HuH-7.5 (cell line): ENCODE data around the gene PILRA.
A peak's percentile ranks its signal among the peaks of the same experiment; 100 is the strongest.
"Not testable (repeated sequence)": the region's sequence is repeated elsewhere in the genome, so short reads cannot be mapped to it uniquely, and the experiment has no call there.

ENCODE experiments used
- DNase-seq: peaks from one replicate; pipeline ENCODE4 v3.0.0; 2011; ENCODE audit warnings: low spot score

The PILRA gene

GRCh38 chr7:100434297-100435144, 61.2 kb downstream of the PILRA start:
- no peak for DNase-seq

- peak; percentile 58 for DNase-seq
These were observed 62.4 kb downstream of the PILRA start for GRCh38 chr7:100435401-100436304.

- DNase-seq = no peak
These were observed 64.1 kb downstream of the PILRA start for GRCh38 chr7:100437150-100438100.

DNA sequence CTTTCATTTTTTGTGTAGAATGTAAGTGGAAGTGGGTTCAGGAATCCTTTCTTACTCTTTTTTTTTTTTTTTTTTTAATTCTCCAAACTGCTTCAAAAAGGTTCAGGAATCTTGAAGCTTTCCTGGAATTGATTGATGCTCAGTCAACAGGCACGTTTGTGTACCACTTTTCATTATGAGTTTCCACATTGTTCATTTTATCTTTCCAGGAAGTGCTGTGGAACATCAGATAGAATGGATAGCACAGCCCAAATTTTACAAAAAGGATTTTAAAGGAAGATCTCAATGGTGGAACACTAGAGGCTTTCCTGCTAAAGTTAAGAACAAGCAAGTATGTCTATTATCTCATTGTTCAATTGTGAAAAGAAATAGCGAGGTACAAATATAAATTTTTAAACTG, 64.9 kb downstream of the PILRA start:
- DNase-seq = no peak

DNA sequence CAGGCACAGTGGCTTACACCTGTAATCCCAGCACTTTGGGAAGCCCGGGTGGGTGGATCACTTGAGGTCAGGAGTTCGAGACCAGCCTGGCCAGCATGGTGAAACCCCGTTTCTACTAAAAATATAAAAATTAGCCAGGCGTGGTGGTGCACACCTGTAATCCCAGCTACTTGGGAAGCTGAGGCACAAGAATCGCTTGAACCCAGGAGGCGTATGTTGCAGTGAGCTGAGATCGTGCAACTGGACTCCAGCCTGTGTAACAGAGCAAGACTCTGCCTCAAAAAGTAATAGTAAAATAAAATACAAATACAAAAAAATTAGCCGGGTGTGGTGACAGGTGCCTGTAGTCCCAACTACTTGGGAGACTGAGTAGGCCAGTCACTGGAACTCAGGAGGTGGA, 65.4 kb downstream of the PILRA start:
- not testable (repeated sequence) for DNase-seq

- not testable (repeated sequence) for DNase-seq
These were observed 66.0 kb downstream of the PILRA start for GRCh38 chr7:100439244-100439643.

DNA sequence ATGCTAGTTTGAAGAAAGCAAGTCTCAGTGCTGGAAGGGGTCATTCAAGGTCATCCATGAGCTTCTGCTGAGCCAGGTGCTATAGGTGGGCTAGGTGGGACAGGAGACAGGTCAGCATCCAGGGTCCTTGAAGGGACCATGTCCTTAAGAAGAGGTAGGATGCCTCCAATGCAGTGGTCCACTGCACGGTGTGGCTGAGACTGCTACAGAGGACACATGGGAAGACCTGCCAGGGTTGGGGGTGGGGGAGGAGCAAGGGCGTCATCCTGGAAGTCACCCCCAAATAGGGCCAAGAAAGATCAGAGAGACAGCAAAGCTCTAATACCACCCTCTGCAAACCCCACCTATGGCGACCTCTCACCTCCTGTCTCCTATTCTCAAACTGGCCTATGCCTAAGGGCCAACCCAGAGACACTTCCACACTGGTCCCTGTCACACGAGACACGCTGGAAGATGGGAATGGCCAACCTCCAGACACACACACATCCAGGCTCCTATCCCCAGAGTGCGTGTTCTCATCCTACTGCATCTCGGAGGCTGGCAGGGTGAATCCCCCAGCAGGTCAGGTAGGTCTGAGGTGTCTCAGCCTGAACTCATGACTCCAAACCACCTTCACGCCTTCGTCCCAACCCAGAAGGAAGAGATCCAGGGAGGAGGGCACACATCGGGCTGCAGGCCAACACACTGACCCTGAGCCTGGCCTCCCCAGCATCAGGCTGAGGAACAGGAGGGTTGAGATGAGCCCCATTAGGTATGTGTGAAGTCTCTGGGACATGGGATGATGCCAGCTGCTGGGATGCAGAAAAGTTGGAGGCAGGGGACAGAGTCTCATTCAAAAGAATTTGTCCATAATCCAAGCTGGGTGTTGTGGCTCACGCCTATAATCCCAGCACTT, 68.6 kb downstream of the PILRA start:
- DNase-seq = no peak

GRCh38 chr7:100443096-100443840, 70.0 kb downstream of the PILRA start:
- DNase-seq = no peak

GRCh38 chr7:100444311-100445278, 71.3 kb downstream of the PILRA start:
- DNase-seq = peak; percentile 67

- no peak for DNase-seq
These were observed 72.8 kb downstream of the PILRA start for GRCh38 chr7:100446040-100446439.

GRCh38 chr7:100447363-100447762, 74.1 kb downstream of the PILRA start:
- not testable (repeated sequence) for DNase-seq

GRCh38 chr7:100449190-100449795, 76.0 kb downstream of the PILRA start:
- DNase-seq = no peak
